ACC112 (cell line): Measurements from ENCODE around the gene REV3L.
"Not testable (repeated sequence)": the region's sequence is repeated elsewhere in the genome, so short reads cannot be mapped to it uniquely, and the experiment has no call there.

ENCODE experiments used
- H2AFZ ChIP-seq: fragments of 200-600 bp; sonication (generic); one replicate; pipeline ENCODE4 v1.6.0; 2017; ENCODE audit warnings: antibody characterized with exemption, low read length; ENCODE audit not compliant: unreplicated experiment
- H3K27ac ChIP-seq: fragments of 200-600 bp; sonication (generic); 2 replicates; pipeline ENCODE4 v1.5.1; 2014; ENCODE audit warnings: low read depth, mild to moderate bottlenecking, antibody characterized with exemption, low read length, moderate library complexity
- H3K27me3 ChIP-seq: fragments of 200-600 bp; sonication (generic); 2 replicates; pipeline ENCODE4 v1.6.1; 2014; ENCODE audit warnings: mild to moderate bottlenecking, antibody characterized with exemption, low read length, moderate library complexity, mixed read lengths; ENCODE audit not compliant: insufficient read depth
- H3K36me3 ChIP-seq: fragments of 200-600 bp; sonication (generic); 2 replicates; pipeline ENCODE4 v1.6.1; 2016; ENCODE audit warnings: mild to moderate bottlenecking, antibody characterized with exemption, low read length, moderate library complexity, mixed read lengths; ENCODE audit not compliant: insufficient read depth
- H3K4me1 ChIP-seq: fragments of 200-600 bp; sonication (generic); one replicate; pipeline ENCODE4 v1.6.1; 2016; ENCODE audit warnings: low read length, mixed read lengths; ENCODE audit not compliant: insufficient read depth, unreplicated experiment, control insufficient read depth
- H3K4me3 ChIP-seq: fragments of 200-600 bp; sonication (generic); 2 replicates; pipeline ENCODE4 v1.5.1; 2014; ENCODE audit warnings: mild to moderate bottlenecking, low read depth, low read length
- H3K79me2 ChIP-seq: fragments of 200-600 bp; sonication (generic); one replicate; pipeline ENCODE4 v1.6.0; 2016; ENCODE audit warnings: low read length; ENCODE audit not compliant: control insufficient read depth, unreplicated experiment, insufficient read depth

The REV3L gene

DNA sequence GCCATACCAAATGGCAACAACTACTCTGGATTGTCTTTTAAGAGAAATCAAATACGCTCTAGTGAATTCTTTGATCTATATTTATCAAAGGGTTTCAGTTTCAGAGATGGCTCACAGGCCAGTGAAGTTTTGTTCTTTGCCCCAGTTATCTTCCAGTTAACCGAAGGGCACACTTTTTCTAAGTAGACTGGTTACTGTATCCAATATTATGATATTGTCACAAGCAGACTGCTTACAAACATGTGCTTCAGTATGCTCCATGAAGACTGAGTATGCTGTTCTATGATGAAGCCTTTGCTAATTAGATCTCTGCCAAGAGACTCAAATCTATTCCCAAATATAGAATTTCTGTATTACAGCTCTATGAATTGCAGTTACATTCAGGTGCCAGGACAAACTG is 181.1 kb downstream of the REV3L start:
- H3K36me3 ChIP-seq, result peaks cover 17% of the 10 kb centered on the region
- H3K27me3 ChIP-seq, result no peaks in the 10 kb centered on the region
- no peak overlapping the region for H3K27ac ChIP-seq
- no peaks in the 10 kb centered on the region for H3K4me1 ChIP-seq
- H3K4me3 ChIP-seq, result no peak overlapping the region
- no peaks in the 10 kb centered on the region for H3K79me2 ChIP-seq
- no peak overlapping the region for H2AFZ ChIP-seq

- H3K4me3 ChIP-seq, H3K4me1 ChIP-seq, H3K79me2 ChIP-seq, H3K27me3 ChIP-seq, H2AFZ ChIP-seq, H3K27ac ChIP-seq: not testable (repeated sequence)
- peaks cover 17% of the 10 kb centered on the region for H3K36me3 ChIP-seq
These were observed 181.8 kb downstream of the REV3L start for GRCh38 chr6:111300938-111301800.

- no peaks in the 10 kb centered on the region for H3K27me3 ChIP-seq
- peaks cover 12% of the 10 kb centered on the region for H3K36me3 ChIP-seq
- no peak overlapping the region for H3K27ac ChIP-seq
- H3K4me3 ChIP-seq, result no peak overlapping the region
- H2AFZ ChIP-seq, result no peak overlapping the region
- H3K4me1 ChIP-seq, result no peaks in the 10 kb centered on the region
- H3K79me2 ChIP-seq, result no peaks in the 10 kb centered on the region
These were observed 185.2 kb downstream of the REV3L start for GRCh38 chr6:111297776-111298175.

GRCh38 chr6:111294374-111294967 is 188.5 kb downstream of the REV3L start:
- Histone ChIP-seq H3K4me3 (no peak overlapping the region), H3K79me2 (no peaks in the 10 kb centered on the region), H3K36me3 (peaks cover 5% of the 10 kb centered on the region; the same call in 1 of the 2 replicates), H3K4me1 (no peaks in the 10 kb centered on the region), H3K27me3 (no peaks in the 10 kb centered on the region), H2AFZ (no peak overlapping the region), H3K27ac (no peak overlapping the region)

GRCh38 chr6:111291336-111292259 is 191.4 kb downstream of the REV3L start:
- Histone ChIP-seq H3K36me3 (no peaks in the 10 kb centered on the region), H3K27me3 (no peaks in the 10 kb centered on the region), H3K4me1 (no peaks in the 10 kb centered on the region), H2AFZ (no peak overlapping the region), H3K27ac (no peak overlapping the region), H3K79me2 (no peaks in the 10 kb centered on the region), H3K4me3 (no peak overlapping the region)

- not testable (repeated sequence) for H3K79me2 ChIP-seq, H3K4me1 ChIP-seq, H3K27me3 ChIP-seq, H2AFZ ChIP-seq, H3K4me3 ChIP-seq, H3K27ac ChIP-seq, H3K36me3 ChIP-seq
These were observed 192.2 kb downstream of the REV3L start for GRCh38 chr6:111290689-111291335.

DNA sequence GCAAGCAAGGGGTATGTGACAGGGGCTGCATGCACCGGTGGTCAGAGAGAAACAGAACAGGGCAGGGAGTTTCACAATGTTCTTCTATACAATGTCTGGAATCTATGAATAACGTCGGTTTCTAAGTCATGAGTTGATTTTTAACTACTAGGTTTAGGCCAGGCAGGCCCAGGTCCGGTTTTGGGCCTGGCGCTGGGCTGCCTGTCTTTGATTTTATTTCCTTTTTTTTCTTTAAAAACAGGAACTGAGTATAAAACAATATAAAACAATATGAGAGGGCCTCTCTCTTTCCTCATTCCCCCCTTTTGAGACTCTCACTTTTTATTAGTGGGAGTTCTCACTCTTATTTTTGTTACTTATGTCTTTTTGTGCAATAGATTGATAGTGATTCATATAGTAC is 198.7 kb downstream of the REV3L start:
- H3K27ac ChIP-seq, H3K4me1 ChIP-seq, H3K27me3 ChIP-seq, H3K4me3 ChIP-seq, H3K79me2 ChIP-seq, H3K36me3 ChIP-seq, H2AFZ ChIP-seq: not testable (repeated sequence)

DNA sequence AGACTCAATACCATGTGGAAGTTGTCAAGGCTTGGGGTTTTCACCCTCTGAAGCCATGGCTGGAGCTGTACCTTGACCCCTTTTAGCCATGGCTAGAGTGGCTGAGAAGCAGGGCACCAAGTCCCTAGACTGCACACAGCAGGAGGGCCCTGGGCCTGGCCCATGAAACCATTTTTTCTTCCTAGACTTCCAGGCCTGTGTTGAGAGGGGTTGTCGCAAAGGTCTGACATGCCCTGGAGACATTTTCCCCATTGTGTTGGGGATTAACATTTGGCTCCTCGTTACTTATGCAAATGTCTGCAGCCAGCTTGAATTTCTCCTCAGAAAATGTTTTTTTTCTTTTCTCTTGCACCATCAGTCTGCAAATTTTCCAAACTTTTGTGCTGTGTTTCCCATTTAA is 199.3 kb downstream of the REV3L start:
- Histone ChIP-seq H3K4me3 (no peak overlapping the region), H2AFZ (no peak overlapping the region), H3K36me3 (no peaks in the 10 kb centered on the region), H3K79me2 (no peaks in the 10 kb centered on the region), H3K4me1 (no peaks in the 10 kb centered on the region), H3K27ac (no peak overlapping the region), H3K27me3 (no peaks in the 10 kb centered on the region)

DNA sequence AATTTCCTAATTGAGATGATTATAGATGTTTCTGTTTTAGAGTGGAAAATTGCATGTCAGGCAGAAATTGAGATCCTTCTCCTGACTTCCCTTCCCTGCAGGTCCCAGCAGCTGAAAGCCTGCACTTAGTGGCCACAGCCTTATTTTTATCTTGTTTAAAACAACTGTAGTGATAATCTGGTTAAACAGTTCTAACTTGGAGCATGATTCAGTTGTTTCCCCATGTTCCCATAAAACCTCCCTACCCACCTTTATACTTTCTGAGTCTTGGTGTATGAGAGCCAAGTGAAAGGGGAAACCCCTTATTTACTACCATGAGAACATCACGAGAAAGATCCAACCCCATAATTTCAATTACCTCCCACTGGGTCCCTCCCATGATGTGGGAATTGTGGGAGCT is 200.5 kb downstream of the REV3L start:
- Histone ChIP-seq H3K27ac (no peak overlapping the region), H3K4me3 (no peak overlapping the region), H3K36me3 (peaks cover 2% of the 10 kb centered on the region; the same call in 1 of the 2 replicates), H3K4me1 (no peaks in the 10 kb centered on the region), H3K27me3 (no peaks in the 10 kb centered on the region), H3K79me2 (no peaks in the 10 kb centered on the region), H2AFZ (no peak overlapping the region)

- Histone ChIP-seq H3K79me2 (no peaks in the 10 kb centered on the region), H3K4me3 (no peak overlapping the region), H3K36me3 (peaks cover 21% of the 10 kb centered on the region), H3K27me3 (no peaks in the 10 kb centered on the region), H3K27ac (no peak overlapping the region), H2AFZ (no peak overlapping the region), H3K4me1 (no peaks in the 10 kb centered on the region)
These were observed 202.5 kb downstream of the REV3L start for GRCh38 chr6:111280445-111280955.
